HG03432 (cell line): ENCODE results near the gene LMO3.
"Not testable (repeated sequence)": the region's sequence is repeated elsewhere in the genome, so short reads cannot be mapped to it uniquely, and the experiment has no call there.

Experiments used
- ATAC-seq: cut with Tn5 transposase; IDR thresholded peaks from one replicate; pipeline ENCODE4 v1.9.1; 2021; ENCODE audit warnings: mild to moderate bottlenecking, moderate library complexity; ENCODE audit not compliant: unreplicated experiment

Gene LMO3

DNA sequence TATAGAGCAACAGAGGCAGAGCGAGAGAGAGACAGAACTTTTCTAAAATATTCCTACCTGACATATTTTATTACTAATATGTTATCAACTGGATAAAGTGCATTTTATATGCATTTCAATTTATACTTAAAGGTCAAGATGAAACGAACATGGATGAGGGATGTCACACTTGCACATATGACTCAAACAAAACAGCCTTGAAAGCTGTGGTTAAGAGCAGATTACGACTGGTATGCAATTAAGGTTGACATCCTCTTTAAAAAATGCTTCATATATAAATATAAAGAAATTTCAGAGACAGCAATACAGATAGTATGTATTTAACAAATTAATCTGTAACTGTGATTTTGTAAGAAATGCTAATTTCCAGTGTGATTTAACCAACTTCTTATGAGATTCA lies 52.5 kb downstream of the LMO3 start:
- ATAC-seq = no peak

DNA sequence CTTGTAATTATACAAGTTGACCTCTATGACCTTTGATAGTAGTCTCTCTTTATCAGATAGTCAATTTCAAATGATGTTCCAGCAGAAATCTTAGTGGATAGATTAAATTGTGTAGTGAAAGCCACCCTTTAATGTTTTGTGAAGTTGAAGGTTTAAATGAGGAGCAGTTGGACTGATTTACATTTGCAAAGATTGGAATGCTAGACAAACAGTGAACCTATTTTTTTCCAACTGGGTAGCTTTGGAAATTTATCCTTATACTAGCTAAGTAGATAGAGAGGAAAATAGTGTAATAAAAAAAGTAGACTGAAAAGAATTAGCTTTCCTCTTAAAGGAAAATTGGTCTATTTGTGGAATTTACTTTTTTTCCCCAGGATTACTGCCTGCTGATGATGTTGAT lies 53.7 kb downstream of the LMO3 start:
- no peak for ATAC-seq

DNA sequence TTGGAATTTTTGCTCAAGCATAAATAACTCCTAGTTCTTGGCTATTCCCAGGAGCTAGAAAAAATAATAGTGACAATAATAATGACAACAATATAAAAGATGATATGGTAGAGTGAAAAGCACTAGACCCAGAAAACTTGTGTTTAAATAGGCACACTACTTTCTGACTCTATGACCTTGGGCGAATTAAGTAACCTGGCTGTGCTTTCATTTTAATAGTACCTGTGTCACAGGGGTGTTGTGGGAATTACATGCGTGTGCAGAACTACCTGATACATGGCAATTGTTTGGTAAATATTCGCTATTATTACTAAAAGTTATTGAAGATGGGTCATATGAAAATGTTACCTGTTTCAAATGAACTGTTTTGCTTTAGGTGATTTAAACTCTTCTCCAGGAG lies 60.1 kb downstream of the LMO3 start:
- no peak for ATAC-seq

DNA sequence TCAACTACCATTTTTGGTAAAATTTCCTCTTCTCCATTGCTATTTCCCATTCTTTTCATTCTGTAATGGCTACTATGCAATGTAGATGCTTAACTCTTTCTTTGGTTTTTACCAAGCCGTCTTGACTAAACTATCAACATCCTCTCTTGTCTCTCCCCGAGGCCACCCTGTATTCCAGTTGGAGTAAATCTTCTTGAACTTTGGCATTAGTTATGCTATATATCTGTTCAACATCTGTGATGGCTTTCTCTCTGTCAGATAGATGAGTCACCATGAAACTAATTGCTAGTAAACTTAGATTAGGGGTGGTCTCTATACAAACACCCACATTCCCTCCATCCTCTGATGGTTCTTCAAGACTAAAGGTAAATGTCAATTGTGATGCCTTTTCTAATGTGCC lies 63.4 kb downstream of the LMO3 start:
- no peak for ATAC-seq

DNA sequence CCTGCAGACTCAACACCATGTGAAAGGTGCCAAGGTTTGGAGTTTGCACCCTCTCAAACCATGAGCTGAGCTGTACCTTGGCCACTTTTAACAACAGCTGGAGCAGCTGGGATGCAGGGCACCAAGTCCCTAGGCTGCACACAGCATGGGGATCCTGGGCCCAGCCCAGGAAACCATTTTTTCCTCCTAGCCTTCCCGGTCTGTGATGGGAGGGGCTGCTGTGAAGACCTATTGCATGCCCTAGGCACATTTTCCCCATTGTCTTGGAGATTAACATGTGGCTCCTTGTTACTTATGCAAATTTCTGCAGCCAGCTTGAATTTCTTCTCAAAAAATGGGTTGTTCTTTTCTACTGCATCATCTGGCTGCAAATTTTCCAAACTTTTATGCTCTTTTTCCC lies 68.3 kb downstream of the LMO3 start:
- not testable (repeated sequence) for ATAC-seq

DNA sequence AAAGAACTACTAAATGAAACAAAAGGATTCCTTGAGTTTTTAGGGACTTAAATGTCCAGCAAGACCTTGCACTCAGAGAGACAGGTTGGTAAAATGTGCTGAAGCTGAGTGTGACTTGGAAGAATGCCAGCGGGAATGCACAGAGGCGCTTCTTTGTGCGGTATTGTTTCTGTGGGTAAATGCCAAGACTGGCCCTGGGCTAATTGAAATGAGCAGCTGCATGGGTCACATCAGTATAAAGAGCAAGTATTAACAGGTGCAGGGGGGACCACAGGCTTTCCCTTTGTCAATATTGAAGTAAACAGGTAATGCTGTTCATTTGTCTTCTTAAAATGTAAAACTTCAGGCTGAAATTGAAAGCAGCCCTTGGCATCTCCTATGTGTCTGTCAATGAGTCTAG lies 74.3 kb downstream of the LMO3 start:
- ATAC-seq = peak; percentile 43

DNA sequence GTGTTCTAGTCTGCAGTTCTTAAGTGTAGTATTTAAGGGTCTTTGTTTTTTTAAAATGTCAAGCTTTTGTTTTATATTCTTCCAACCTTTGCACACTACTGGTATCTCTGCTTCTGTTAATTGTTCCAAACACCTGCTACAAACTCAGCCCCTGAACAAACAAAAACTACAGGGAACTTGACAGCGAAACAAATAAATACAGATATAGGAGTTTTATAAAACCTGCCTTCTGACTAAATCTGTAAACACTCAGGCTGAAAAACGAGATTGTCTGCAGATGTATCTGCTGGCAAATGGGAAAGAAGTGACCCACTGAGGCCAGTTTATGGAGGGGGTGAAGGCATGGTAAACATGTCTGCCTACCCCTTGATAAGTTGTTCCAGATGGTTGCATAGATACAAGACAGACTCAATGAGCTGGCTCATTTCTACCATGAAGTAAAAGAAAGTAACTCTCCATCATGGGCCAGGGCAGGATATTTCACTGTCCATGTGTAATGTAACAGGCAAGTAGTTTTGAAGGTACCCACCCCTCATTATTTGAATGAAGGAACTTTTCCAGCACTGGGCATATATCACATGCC lies 75.6 kb downstream of the LMO3 start:
- no peak for ATAC-seq

DNA sequence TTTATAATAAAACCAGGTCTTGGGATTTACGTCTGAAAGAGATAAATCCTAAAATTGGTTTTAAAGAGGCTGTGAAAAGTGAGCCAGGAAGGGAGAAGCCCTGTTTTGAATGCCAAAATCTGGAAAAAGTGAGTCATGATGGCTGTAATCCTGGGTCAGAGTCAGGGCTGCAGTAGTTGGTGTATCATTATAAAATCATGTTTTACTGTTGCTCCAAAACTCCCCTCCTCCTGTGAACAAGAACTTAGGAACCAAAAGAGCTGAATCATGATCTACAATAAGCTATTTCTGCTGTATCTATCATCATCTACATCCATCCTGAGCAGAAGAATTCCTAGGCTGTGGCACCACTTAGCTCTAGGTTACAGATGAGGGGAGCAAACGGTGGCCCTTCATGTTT lies 79.3 kb downstream of the LMO3 start:
- ATAC-seq = no peak

DNA sequence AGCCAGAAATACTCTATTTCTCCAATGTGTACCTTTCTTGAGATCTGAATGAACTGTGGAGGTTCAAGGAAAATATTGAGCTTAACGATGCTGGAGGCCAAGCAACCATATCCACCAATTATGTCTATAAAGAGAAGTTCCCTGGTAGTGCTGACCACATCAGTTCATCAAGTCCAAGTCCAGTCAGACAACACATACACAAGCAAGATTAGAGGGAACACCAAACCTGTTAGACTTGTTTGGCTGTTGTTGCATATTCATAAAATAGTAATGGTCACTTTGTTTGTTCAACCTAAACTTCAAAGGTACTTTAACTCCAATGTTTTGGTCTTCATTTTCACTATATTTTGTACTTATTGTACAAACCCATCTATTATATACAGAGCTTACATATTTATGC lies 81.6 kb downstream of the LMO3 start:
- no peak for ATAC-seq

DNA sequence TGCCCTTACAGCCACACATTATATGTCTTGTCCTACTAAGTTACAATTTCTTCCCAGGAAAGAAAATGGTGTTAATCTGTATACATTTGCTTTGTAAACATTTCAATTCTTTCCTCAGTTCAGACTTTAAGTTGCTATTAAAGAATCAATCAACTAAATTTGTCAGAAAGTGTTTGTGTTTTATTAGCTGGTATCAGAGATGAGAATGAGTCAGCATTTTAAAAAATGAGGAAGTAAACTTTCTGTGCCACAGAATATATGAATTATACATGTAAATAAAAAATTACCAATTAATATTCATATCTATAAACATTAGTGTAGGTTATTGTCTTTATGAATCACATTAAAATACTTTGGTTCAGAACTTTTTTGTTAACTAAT lies 82.0 kb downstream of the LMO3 start:
- no peak for ATAC-seq

DNA sequence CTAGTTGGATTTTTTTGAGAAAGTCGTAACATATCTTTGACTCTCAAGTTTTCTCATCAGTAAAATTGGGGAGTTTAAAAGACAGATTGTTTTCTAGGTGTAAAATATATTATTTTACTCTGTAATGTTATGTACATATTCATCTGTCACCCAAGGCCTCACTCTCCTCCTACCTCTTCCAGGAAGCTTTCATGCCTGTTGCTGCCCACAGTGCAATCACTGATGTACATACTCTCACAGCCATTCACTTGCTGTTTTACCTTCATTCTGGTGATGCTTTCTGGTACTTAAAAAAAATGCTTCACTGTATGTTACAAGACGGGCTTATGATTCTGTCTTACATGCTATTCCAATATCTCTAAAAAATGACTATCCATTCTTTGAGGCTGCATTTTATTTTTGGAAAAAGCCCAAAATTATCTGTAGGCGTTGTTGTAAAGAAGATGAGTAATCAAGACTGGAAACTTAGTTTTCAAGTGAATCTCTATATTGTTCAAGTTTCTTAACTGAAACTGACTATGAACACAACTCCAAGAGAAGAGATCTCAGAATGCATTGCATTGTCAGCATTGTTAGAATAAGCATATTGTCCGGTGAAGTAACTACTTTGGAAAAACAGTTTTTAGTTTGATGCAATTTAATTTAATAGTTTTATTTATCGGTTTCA lies 82.5 kb downstream of the LMO3 start:
- peak; percentile 33 for ATAC-seq

DNA sequence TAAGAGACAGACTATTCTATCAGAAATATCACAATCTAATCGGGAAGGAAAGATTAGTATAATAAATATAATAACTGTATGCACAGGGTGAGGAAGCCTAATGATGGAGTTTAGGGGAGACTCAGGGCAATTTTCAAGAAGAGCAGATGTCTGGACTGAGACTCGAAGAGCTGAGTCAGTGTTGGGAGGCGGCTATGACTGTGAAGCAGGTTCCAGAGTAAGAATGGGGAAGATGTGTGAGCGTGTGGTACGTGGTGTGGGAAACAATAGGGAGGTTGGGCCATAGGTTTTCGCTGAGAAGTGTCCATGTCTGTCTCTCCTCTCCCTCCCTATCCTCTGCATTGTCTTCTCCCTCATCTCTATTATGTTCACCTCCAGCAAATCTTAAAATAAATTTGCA lies 85.6 kb downstream of the LMO3 start:
- ATAC-seq = peak; percentile 51

DNA sequence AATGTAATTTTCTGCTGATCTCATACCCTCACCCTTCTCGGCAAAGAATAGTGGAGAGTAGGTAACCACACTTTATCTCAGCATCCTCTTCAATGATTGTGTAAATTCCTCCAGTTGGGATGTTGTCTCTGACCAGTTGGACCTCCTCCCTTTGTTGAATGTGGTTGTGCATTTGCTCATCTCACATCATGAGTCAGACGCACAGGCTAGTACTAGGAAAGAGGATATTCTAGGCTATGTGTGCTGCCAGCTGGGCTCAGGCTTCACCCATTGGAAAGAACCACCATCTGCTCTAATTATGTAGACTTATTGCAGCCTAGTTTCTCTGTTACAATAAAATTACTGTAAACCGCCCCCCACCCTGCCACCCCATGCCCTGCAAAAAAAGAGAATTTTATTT lies 90.3 kb downstream of the LMO3 start:
- ATAC-seq = no peak

DNA sequence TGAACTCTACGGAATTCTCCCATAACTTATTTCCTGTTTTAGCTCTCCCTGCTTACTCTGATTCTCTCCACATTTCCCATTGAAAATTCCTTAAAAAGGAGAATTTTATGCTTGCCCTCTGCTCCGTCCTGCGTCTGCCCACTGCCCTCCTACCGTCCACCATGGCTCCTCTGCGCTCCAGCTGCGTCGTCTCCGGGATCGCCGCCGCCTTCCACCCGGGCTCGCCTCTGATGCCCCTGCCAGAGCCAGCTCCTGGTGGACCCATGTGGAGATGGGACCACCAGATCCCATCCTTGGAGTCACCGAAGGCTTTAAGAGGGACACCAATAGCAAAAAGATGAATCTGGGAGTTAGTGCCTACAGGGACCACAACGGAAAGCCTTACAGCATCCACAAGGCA lies 92.7 kb downstream of the LMO3 start:
- no peak for ATAC-seq

DNA sequence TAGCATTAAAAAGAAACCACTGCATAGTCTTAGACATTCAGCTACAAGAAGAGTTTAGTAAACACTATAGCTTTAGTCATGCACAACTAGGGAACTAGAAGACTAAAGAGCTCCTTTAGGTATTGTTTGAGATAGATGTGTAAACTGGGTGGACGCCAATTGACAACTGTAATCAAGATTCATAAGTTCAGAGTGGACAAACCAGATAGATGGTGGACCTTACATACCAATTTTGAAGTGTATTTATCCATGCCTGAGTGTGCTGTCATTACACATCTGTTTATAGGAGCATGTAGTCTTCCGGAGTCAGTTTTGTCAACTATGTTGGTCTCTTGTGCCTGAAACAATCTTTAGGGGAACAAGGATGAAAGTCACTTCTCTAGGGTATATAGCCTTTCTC lies 96.6 kb downstream of the LMO3 start:
- ATAC-seq = no peak

DNA sequence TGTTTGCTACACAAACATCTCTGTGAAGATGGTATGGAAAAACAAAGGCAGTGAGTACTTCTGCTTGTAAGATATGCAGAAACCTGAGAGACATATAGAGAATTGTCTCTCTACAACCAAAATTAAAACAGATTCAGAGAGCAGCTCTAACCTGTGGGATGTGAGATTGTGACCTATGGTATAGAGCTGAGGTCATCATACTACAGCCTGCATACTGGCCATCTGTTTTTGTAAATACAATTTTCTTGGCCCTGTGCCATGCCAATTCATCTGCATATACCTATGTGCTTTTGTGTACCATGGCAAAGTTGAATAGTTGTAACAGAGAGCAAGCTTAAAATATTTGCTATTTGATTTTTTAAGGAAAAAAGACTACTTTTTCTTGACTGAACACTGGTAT lies 99.6 kb downstream of the LMO3 start:
- no peak for ATAC-seq

DNA sequence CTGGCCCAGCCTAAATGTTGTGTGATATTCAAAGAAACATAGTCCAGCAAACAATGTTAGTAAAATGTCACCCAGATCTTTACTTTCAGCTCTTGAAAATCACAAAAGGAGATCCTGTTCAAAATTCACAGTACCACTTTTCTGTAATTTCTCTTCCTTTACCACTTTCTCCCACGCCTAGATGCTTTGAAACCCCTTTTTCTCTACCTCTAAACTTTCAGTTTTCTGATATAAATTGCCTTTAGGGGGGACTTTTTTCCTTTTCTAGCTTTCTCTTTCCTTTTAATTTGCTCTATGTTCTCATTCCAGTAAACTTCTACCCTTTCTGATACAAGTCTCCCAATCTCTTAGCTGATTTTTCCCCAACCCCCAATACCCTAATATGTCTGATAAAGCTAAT lies 101.8 kb downstream of the LMO3 start:
- no peak for ATAC-seq

DNA sequence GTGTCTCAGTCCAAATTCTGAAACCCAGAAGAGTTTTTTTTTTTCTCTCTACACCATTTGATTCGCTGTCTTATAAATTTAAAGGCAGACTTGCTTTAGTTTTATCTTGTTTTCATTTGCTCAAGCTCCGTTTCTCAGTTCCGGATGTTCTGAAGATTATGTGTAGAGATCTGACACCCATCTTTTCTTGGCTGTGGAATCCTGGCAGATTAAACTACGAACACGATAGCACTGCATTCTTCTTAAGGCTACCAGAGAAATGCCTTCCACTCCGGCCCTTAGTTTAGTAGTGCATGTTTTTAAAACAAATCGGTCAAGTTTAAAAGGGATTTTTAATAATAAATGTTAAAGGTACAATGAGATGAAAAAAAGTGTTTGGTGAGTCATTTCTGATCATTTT lies 106.4 kb downstream of the LMO3 start:
- no peak for ATAC-seq
